Omental fat pad (tissue), 4 donors: ENCODE data around the gene CPLX3. TPM values are rescaled to one million over a fixed set of nuclear protein-coding genes. Genes with fewer than 3 reads are reported as not detected.

Experiments
- ATAC-seq: fragments of 150-250 bp; one replicate; pipeline ENCODE4 v1.9.1; 2016; ENCODE audit warnings: mild to moderate bottlenecking, moderate library complexity; ENCODE audit not compliant: low FRiP score
- DNase-seq: peaks from one replicate; pipeline ENCODE4 v3.0.0-alpha.2; 2019; ENCODE audit warnings: low spot score
- CTCF ChIP-seq, 3 donors: fragments of 450-650 bp; IDR thresholded peaks; one replicate each; pipeline ENCODE4 v1.5.1; 2016 to 2017; ENCODE audit warnings: antibody characterized with exemption in 3 of 3, mild to moderate bottlenecking in 3 of 3, moderate library complexity in 2 of 3
- total RNA-seq, 4 donors: library from RNA; depleted of rRNA; stranded (reverse); fragments of >200 nt; gene quantifications; one replicate each; pipeline ENCODE4 v1.1.0, GENCODE V29; 2016

Gene CPLX3
- total RNA-seq, 4 donors from 2014 or later: not detected

GRCh38 chr15:74815961-74816360, 10.5 kb upstream of the CPLX3 start:
- no peak for TF ChIP-seq CTCF (IDR thresholded peaks at IDR 0.05)

GRCh38 chr15:74816624-74817369, 9.6 kb upstream of the CPLX3 start:
- DNase-seq: no peak
- TF ChIP-seq CTCF (IDR thresholded peaks at IDR 0.05): no peak
- no peak for ATAC-seq

More at GRCh38 chr15:74815961-74816360, 10.5 kb upstream of the CPLX3 start:
- ATAC-seq: no peak
- DNase-seq: no peak

GRCh38 chr15:74817370-74817737, 9.1 kb upstream of the CPLX3 start:
- TF ChIP-seq CTCF (IDR thresholded peaks at IDR 0.05): no peak
- ATAC-seq (no peak), DNase-seq (no peak)

- ATAC-seq (no peak), DNase-seq (no peak)
- TF ChIP-seq CTCF (IDR thresholded peaks at IDR 0.05): no peak
These were observed 6.4 kb upstream of the CPLX3 start for GRCh38 chr15:74820056-74820455.

- no peak for TF ChIP-seq CTCF (IDR thresholded peaks at IDR 0.05)
- no peak for ATAC-seq
- DNase-seq: no peak
These were observed 5.2 kb upstream of the CPLX3 start for GRCh38 chr15:74821091-74821789.

GRCh38 chr15:74821790-74822158, 4.7 kb upstream of the CPLX3 start:
- ATAC-seq (no peak), DNase-seq (no peak)
- no peak for TF ChIP-seq CTCF (IDR thresholded peaks at IDR 0.05)

GRCh38 chr15:74822233-74822632, 4.2 kb upstream of the CPLX3 start:
- TF ChIP-seq CTCF (IDR thresholded peaks at IDR 0.05): no peak
- DNase-seq: no peak
- ATAC-seq: no peak
